ENCODE data around the gene SLC10A1.

The SLC10A1 gene

GRCh38 chr14:69771136-69771535 lies 25.9 kb downstream of the SLC10A1 start:
- WGBS, 2 experiments, result 96% methylated on average over 16 of the region's 16 CpGs
- Histone ChIP-seq H3K4me1 (ENCODE audit: control insufficient read depth, insufficient read depth, low read length) (peaks cover 15% of the 10 kb centered on the region), H3K4me3 (ENCODE audit: insufficient read depth, low read depth, low read length) (no peak overlapping the region), H3K36me3 (ENCODE audit: control insufficient read depth, insufficient read depth, low read length) (peaks cover 69% of the 10 kb centered on the region), H3K27me3 (ENCODE audit: control insufficient read depth, insufficient read depth, low read length, poor library complexity, severe bottlenecking) (no peaks in the 10 kb centered on the region), H3K27ac (ENCODE audit: insufficient read depth, low read depth, low read length, poor library complexity, severe bottlenecking) (no peak overlapping the region), H3K9me3 (ENCODE audit: control insufficient read depth, low read length) (no peaks in the 10 kb centered on the region)

GRCh38 chr14:69770559-69770958 lies 26.5 kb downstream of the SLC10A1 start:
- Histone ChIP-seq H3K4me1 (ENCODE audit: control insufficient read depth, insufficient read depth, low read length) (peaks cover 15% of the 10 kb centered on the region), H3K4me3 (ENCODE audit: insufficient read depth, low read depth, low read length) (no peak overlapping the region), H3K9me3 (ENCODE audit: control insufficient read depth, low read length) (no peaks in the 10 kb centered on the region), H3K27ac (ENCODE audit: insufficient read depth, low read depth, low read length, poor library complexity, severe bottlenecking) (no peak overlapping the region), H3K27me3 (ENCODE audit: control insufficient read depth, insufficient read depth, low read length, poor library complexity, severe bottlenecking) (no peaks in the 10 kb centered on the region), H3K36me3 (ENCODE audit: control insufficient read depth, insufficient read depth, low read length) (peaks cover 64% of the 10 kb centered on the region)
- 97 to 99% methylated on average over 3 of the region's 3 CpGs for WGBS, 2 experiments

GRCh38 chr14:69769623-69770022 lies 27.4 kb downstream of the SLC10A1 start:
- H3K36me3 ChIP-seq (ENCODE audit: control insufficient read depth, insufficient read depth, low read length), result peaks cover 58% of the 10 kb centered on the region
- no peaks in the 10 kb centered on the region for H3K27me3 ChIP-seq (ENCODE audit: control insufficient read depth, insufficient read depth, low read length, poor library complexity, severe bottlenecking)
- no peak overlapping the region for H3K27ac ChIP-seq (ENCODE audit: insufficient read depth, low read depth, low read length, poor library complexity, severe bottlenecking)
- 97% methylated on average over 22 of the region's 22 CpGs for WGBS, 2 experiments
- no peak overlapping the region for H3K4me3 ChIP-seq (ENCODE audit: insufficient read depth, low read depth, low read length)
- H3K9me3 ChIP-seq (ENCODE audit: control insufficient read depth, low read length), result no peaks in the 10 kb centered on the region
- H3K4me1 ChIP-seq (ENCODE audit: control insufficient read depth, insufficient read depth, low read length), result peaks cover 15% of the 10 kb centered on the region

GRCh38 chr14:69768873-69769272 lies 28.2 kb downstream of the SLC10A1 start:
- Histone ChIP-seq H3K4me1 (ENCODE audit: control insufficient read depth, insufficient read depth, low read length) (peaks cover 15% of the 10 kb centered on the region), H3K27me3 (ENCODE audit: control insufficient read depth, insufficient read depth, low read length, poor library complexity, severe bottlenecking) (no peaks in the 10 kb centered on the region), H3K9me3 (ENCODE audit: control insufficient read depth, low read length) (no peaks in the 10 kb centered on the region), H3K36me3 (ENCODE audit: control insufficient read depth, insufficient read depth, low read length) (peaks cover 51% of the 10 kb centered on the region), H3K4me3 (ENCODE audit: insufficient read depth, low read depth, low read length) (peak overlapping the region; percentile 11), H3K27ac (ENCODE audit: insufficient read depth, low read depth, low read length, poor library complexity, severe bottlenecking) (no peak overlapping the region)
- WGBS, 2 experiments, result 97 to 98% methylated on average over 8 of the region's 8 CpGs

GRCh38 chr14:69767369-69767999 lies 29.6 kb downstream of the SLC10A1 start:
- peaks cover 15% of the 10 kb centered on the region for H3K4me1 ChIP-seq (ENCODE audit: control insufficient read depth, insufficient read depth, low read length)
- peak overlapping the region; percentile 100 for H3K4me3 ChIP-seq (ENCODE audit: insufficient read depth, low read depth, low read length)
- peaks cover 42% of the 10 kb centered on the region for H3K36me3 ChIP-seq (ENCODE audit: control insufficient read depth, insufficient read depth, low read length)
- H3K27me3 ChIP-seq (ENCODE audit: control insufficient read depth, insufficient read depth, low read length, poor library complexity, severe bottlenecking), result no peaks in the 10 kb centered on the region
- no peaks in the 10 kb centered on the region for H3K9me3 ChIP-seq (ENCODE audit: control insufficient read depth, low read length)
- WGBS, 2 experiments, result 1% methylated on average over 54 of the region's 54 CpGs
- H3K27ac ChIP-seq (ENCODE audit: insufficient read depth, low read depth, low read length, poor library complexity, severe bottlenecking), result peak overlapping the region; percentile 100

GRCh38 chr14:69766984-69767368 lies 30.1 kb downstream of the SLC10A1 start, which contains the start of gene SRSF5:
Gene SRSF5, plus strand, starts transcription at chr14:69767142. Its CDS starts 1,015 bp downstream, at chr14:69768157.
- peak within 1 kb of the TSS; percentile 100 for H3K4me3 ChIP-seq (ENCODE audit: insufficient read depth, low read depth, low read length)
- H3K9me3 ChIP-seq (ENCODE audit: control insufficient read depth, low read length), result no peaks in the 10 kb centered on the region
- peaks cover 15% of the 10 kb centered on the region for H3K4me1 ChIP-seq (ENCODE audit: control insufficient read depth, insufficient read depth, low read length)
- peak within 1 kb of the TSS; percentile 100 for H3K27ac ChIP-seq (ENCODE audit: insufficient read depth, low read depth, low read length, poor library complexity, severe bottlenecking)
- WGBS, 2 experiments, result 0% methylated on average over 31 of the region's 31 CpGs
- H3K36me3 ChIP-seq (ENCODE audit: control insufficient read depth, insufficient read depth, low read length), result peaks cover 37% of the 10 kb centered on the region
- H3K27me3 ChIP-seq (ENCODE audit: control insufficient read depth, insufficient read depth, low read length, poor library complexity, severe bottlenecking), result no peaks in the 10 kb centered on the region

GRCh38 chr14:69763761-69764510 lies 33.1 kb downstream of the SLC10A1 start:
- peaks cover 9% of the 10 kb centered on the region for H3K4me1 ChIP-seq (ENCODE audit: control insufficient read depth, insufficient read depth, low read length)
- H3K4me3 ChIP-seq (ENCODE audit: insufficient read depth, low read depth, low read length), result no peak overlapping the region
- 87 to 92% methylated on average over 6 of the region's 6 CpGs for WGBS, 2 experiments
- H3K36me3 ChIP-seq (ENCODE audit: control insufficient read depth, insufficient read depth, low read length), result peaks cover 8% of the 10 kb centered on the region
- no peak overlapping the region for H3K27ac ChIP-seq (ENCODE audit: insufficient read depth, low read depth, low read length, poor library complexity, severe bottlenecking)
- H3K9me3 ChIP-seq (ENCODE audit: control insufficient read depth, low read length), result no peaks in the 10 kb centered on the region
- H3K27me3 ChIP-seq (ENCODE audit: control insufficient read depth, insufficient read depth, low read length, poor library complexity, severe bottlenecking), result no peaks in the 10 kb centered on the region

GRCh38 chr14:69760810-69761209 lies 36.2 kb downstream of the SLC10A1 start:
- no peaks in the 10 kb centered on the region for H3K9me3 ChIP-seq (ENCODE audit: control insufficient read depth, low read length)
- no peaks in the 10 kb centered on the region for H3K4me1 ChIP-seq (ENCODE audit: control insufficient read depth, insufficient read depth, low read length)
- H3K27me3 ChIP-seq (ENCODE audit: control insufficient read depth, insufficient read depth, low read length, poor library complexity, severe bottlenecking), result no peaks in the 10 kb centered on the region
- WGBS, 2 experiments, result 92% methylated on average over 1 of the region's 1 CpG
- H3K27ac ChIP-seq (ENCODE audit: insufficient read depth, low read depth, low read length, poor library complexity, severe bottlenecking), result no peak overlapping the region
- no peaks in the 10 kb centered on the region for H3K36me3 ChIP-seq (ENCODE audit: control insufficient read depth, insufficient read depth, low read length)
- no peak overlapping the region for H3K4me3 ChIP-seq (ENCODE audit: insufficient read depth, low read depth, low read length)

GRCh38 chr14:69756298-69756697 lies 40.7 kb downstream of the SLC10A1 start:
- Histone ChIP-seq H3K27me3 (ENCODE audit: control insufficient read depth, insufficient read depth, low read length, poor library complexity, severe bottlenecking) (no peaks in the 10 kb centered on the region), H3K36me3 (ENCODE audit: control insufficient read depth, insufficient read depth, low read length) (no peaks in the 10 kb centered on the region), H3K9me3 (ENCODE audit: control insufficient read depth, low read length) (no peaks in the 10 kb centered on the region), H3K4me1 (ENCODE audit: control insufficient read depth, insufficient read depth, low read length) (no peaks in the 10 kb centered on the region), H3K27ac (ENCODE audit: insufficient read depth, low read depth, low read length, poor library complexity, severe bottlenecking) (no peak overlapping the region), H3K4me3 (ENCODE audit: insufficient read depth, low read depth, low read length) (no peak overlapping the region)
- WGBS, 2 experiments, result 64 to 65% methylated on average over 3 of the region's 3 CpGs

- Histone ChIP-seq H3K9me3 (ENCODE audit: control insufficient read depth, low read length) (no peaks in the 10 kb centered on the region), H3K4me1 (ENCODE audit: control insufficient read depth, insufficient read depth, low read length) (no peaks in the 10 kb centered on the region), H3K27ac (ENCODE audit: insufficient read depth, low read depth, low read length, poor library complexity, severe bottlenecking) (no peak overlapping the region), H3K36me3 (ENCODE audit: control insufficient read depth, insufficient read depth, low read length) (no peaks in the 10 kb centered on the region), H3K4me3 (ENCODE audit: insufficient read depth, low read depth, low read length) (no peak overlapping the region), H3K27me3 (ENCODE audit: control insufficient read depth, insufficient read depth, low read length, poor library complexity, severe bottlenecking) (no peaks in the 10 kb centered on the region)
- WGBS, 2 experiments, result 89 to 93% methylated on average over 2 of the region's 2 CpGs
Observed at GRCh38 chr14:69755784-69756183, 41.3 kb downstream of the SLC10A1 start.

All from ectodermal cell (in vitro differentiated cells).